ES-I3 (cell line): ENCODE results near the gene PREP.
"Not testable (repeated sequence)": the region's sequence is repeated elsewhere in the genome, so short reads cannot be mapped to it uniquely, and the experiment has no call there.

ENCODE experiments used
- H3K36me3 ChIP-seq: 2 replicates; pipeline ENCODE4 v1.6.1; 2013; ENCODE audit warnings: mild to moderate bottlenecking, low read length, control low read depth, moderate library complexity; ENCODE audit not compliant: insufficient read depth
- H3K4me1 ChIP-seq: 2 replicates; pipeline ENCODE4 v1.6.1; 2013; ENCODE audit warnings: mild to moderate bottlenecking, control low read depth, low read length; ENCODE audit not compliant: insufficient read depth
- H3K9ac ChIP-seq: 2 replicates; pipeline ENCODE4 v1.6.1; 2013; ENCODE audit warnings: low read depth, mild to moderate bottlenecking, low read length, moderate library complexity
- H3K9me3 ChIP-seq: 2 replicates; pipeline ENCODE4 v1.6.1; 2013; ENCODE audit warnings: mild to moderate bottlenecking, low read length, moderate library complexity; ENCODE audit not compliant: control insufficient read depth, insufficient read depth

PREP gene

DNA sequence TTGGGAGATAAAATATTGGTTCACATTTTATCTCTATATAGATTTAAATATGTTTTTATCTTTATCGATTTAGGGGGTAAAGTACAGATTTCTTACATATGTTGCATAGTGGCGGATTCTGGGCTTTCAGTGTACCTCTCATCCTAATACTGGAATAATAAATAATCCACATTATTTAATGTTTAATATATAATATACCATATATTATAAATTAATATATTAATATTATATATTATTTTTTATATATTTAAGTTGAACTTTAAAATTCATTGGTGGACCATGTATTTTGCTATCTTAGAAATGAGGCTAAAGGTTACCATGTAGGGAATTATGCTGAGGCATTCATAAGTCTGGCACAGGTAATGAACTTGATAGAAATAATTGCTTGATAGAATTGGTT lies 133.5 kb downstream of the PREP start:
- Histone ChIP-seq H3K9ac (no peak overlapping the region), H3K9me3 (no peaks in the 10 kb centered on the region), H3K36me3 (no peaks in the 10 kb centered on the region), H3K4me1 (no peaks in the 10 kb centered on the region)

GRCh38 chr6:105263685-105264610 lies 138.9 kb downstream of the PREP start:
- H3K36me3 ChIP-seq, result no peaks in the 10 kb centered on the region
- H3K9me3 ChIP-seq, result no peaks in the 10 kb centered on the region
- H3K9ac ChIP-seq, result no peak overlapping the region
- peaks cover 7% of the 10 kb centered on the region; the same call in 1 of the 2 replicates for H3K4me1 ChIP-seq

DNA sequence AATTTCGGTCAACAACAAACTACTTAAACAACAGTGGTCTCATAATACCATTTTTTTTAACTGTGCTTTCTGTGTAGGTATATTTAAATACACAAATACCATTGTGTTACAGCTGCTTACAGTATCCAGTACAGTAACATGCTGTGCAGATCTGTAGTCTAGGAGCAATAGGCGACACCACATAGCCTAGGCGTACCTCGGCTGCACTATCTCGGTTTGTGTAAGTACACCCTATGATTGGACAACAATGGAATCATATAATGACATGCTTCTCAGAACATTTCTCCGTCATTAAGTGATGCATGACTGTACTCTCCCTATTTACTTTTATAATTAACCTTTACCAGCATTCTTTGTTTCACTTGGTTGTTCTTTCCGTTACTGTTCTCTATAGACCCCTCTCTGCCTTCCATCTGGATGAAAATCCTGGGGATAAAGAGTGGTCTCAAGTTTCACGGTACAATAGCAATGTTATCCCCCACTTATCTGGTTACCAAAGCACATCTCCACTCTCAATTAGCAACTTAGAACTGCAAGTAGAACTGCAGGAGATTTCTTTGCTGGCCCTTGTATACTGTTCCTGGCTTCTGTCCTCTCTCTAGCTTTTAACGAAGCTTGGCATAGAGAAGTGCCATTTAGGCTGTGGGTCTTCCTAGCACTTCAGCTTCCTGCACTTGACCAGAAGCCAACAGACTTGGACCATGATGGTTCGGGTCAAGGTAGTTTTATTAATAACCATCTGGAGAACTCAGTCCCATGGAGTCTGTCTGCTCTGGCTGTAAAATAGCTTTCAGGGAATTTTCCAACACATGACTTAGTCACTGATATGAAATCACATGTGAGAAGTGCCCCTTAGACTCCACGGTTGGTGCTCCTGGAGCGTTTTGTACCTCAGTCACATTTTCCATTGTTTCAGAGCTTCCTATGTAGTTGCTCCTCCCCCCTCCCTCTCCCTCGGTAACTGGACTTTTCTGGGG lies 142.7 kb downstream of the PREP start:
- H3K9me3 ChIP-seq, result no peaks in the 10 kb centered on the region
- H3K4me1 ChIP-seq, result peaks cover 7% of the 10 kb centered on the region; the same call in 1 of the 2 replicates
- no peaks in the 10 kb centered on the region for H3K36me3 ChIP-seq
- H3K9ac ChIP-seq, result no peak overlapping the region

DNA sequence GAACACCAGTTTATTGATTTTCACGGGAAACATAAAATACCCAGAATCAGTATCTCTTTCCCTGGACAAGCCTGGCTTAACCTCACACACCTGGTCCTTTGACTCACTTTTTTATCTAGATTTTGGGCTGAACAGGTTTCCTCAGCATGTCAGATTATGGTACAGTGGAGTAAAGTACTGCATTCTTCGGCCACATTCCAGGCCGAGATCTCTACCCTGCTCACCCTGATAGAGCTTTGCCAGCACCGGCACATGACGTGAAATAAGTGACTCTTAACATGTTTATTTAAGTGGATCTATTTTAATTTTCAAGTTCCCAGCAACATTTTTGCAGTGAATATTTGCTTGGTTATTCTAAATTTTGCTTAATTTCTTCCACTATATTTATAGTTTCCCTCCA lies 144.1 kb downstream of the PREP start:
- H3K9ac ChIP-seq, result no peak overlapping the region
- H3K36me3 ChIP-seq, result no peaks in the 10 kb centered on the region
- no peaks in the 10 kb centered on the region for H3K9me3 ChIP-seq
- H3K4me1 ChIP-seq, result peaks cover 7% of the 10 kb centered on the region; the same call in 1 of the 2 replicates

DNA sequence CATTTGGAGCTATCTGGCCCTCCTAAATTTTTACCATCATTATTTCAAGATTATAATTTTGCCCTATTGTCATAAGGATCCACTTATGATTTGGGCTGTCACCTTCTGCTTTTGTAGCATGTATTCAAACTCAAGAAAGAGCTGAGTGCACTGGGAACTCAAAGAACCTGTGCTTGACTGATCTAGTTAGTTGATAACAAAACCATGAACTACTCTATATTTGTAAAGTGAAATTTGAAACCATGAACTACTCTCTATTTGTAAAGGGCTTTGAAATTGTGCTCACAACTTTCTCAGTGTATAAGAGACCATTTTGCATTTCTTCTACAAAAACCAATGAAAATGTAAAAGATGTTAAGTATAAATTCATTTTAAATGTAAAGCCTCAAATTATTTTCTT lies 145.5 kb downstream of the PREP start:
- H3K4me1 ChIP-seq, result peaks cover 7% of the 10 kb centered on the region; the same call in 1 of the 2 replicates
- H3K9me3 ChIP-seq, result no peaks in the 10 kb centered on the region
- H3K9ac ChIP-seq, result no peak overlapping the region
- no peaks in the 10 kb centered on the region for H3K36me3 ChIP-seq

DNA sequence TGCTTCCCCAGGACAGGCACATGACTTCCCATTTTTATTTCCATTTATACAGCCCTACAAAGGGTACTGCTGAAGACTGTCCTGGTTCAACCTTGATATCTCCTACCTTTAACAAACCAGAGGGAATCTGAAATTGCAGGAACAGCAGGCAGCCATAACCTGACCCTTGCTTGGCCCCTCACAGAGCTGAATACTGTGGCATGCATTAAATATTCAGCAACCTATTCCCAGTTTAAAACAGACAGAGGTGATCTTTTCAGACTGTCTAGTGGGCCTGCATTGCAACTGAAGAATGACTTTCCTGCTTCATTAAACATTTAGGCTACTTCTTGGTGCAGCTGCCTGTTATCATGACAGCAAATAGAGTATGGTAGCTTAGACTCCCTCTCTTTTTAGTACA lies 146.3 kb downstream of the PREP start:
- H3K4me1 ChIP-seq, result peaks cover 7% of the 10 kb centered on the region; the same call in 1 of the 2 replicates
- H3K36me3 ChIP-seq, result no peaks in the 10 kb centered on the region
- no peaks in the 10 kb centered on the region for H3K9me3 ChIP-seq
- no peak overlapping the region for H3K9ac ChIP-seq

DNA sequence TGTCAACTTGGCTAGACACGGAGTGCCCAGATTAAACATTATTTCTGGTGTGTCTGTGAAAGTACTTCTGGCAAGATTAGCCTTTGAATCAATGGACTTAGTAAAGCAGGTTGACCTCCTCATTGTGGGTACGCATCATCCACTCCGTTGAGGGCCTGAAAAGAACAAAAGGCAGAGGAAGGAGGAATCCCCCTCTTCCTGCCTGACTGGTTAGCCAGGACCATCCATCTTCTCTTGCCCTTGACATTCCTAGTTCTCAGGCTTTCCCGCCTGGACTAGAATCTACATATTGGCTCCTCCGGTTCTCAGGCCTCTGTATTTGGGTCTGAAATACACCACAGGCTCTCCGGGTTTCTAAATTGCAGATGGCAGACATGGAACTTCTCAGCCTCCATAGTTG lies 149.1 kb downstream of the PREP start:
- no peaks in the 10 kb centered on the region for H3K4me1 ChIP-seq
- H3K9ac ChIP-seq, result no peak overlapping the region
- no peaks in the 10 kb centered on the region for H3K36me3 ChIP-seq
- no peaks in the 10 kb centered on the region for H3K9me3 ChIP-seq

DNA sequence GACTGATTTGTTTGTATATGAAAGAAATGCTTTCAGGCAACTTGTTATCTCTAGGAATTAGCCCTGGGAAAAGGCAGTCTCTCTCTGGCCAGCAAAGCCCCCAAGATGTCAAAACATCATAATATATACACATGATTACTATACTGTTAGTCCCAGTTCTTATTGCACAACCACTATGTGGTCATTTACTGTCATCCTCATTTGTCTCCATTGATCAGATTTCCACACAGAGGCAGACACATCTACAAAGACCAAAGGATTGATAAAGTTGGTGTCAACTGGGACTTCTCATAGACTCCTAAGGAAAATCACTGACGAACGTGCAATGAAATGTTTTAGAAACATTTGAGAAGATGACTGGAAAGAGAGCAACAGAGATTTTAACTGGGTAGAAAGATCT lies 151.2 kb downstream of the PREP start:
- Histone ChIP-seq H3K36me3 (no peaks in the 10 kb centered on the region), H3K9me3 (no peaks in the 10 kb centered on the region), H3K4me1 (no peaks in the 10 kb centered on the region), H3K9ac (no peak overlapping the region)

DNA sequence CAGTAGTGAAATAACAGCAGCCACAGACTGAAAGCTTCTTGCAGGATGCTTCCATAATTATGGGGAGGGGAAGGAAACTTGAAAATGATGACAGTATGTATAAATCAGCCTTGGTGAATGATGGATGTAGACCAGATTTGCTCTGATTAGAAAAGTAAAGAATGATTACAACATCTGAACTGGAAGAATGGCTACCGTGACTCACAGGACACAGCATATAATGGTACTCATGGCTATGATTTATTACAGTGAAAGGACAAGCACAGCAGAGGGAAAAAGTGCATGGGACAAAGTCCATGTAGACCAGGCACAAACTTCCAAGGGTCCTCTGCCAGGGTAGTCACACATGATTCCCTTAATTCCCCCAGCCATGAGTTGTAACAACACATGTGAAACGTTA lies 152.3 kb downstream of the PREP start:
- H3K36me3 ChIP-seq, result no peaks in the 10 kb centered on the region
- no peaks in the 10 kb centered on the region for H3K4me1 ChIP-seq
- H3K9me3 ChIP-seq, result no peaks in the 10 kb centered on the region
- H3K9ac ChIP-seq, result no peak overlapping the region

DNA sequence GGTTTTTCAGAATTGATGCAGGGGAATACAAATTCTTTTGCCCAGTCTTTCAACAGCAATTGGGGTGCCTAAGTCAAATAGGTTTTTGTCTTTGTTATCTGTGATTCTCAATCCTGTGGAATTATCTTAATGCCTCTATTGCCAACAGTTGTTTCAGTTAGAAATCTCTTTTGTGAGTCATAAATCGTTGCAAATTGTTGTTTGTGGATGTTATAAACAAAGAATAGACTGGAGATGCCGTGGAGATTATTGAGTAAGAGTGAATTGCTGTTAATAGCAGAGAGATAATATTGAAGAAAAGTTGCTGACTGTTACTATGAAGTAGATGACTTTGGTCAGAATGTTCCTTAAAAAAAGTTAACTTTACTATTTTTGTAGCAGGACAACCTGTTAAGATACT lies 159.4 kb downstream of the PREP start:
- H3K9me3 ChIP-seq, result peaks cover 10% of the 10 kb centered on the region; the same call in 1 of the 2 replicates

DNA sequence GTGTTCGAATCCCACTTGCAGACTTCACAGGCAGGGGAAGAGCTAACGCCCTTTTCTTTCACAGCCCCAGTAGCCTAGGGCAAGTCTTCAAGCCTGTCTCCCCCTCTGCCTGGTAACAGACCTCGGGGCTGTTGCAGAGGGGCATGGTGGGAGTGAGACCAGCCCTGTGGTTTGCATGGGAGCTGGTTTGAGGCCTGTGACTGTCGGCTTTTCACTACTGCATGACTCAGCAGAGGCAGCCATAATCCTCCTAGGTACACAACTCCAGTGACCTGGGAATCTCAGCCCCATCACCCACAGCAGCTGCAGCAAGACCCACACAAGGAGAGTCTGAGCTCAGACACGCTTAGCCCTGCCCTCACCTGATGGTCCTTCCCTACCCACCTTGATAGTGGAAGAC lies 167.7 kb downstream of the PREP start:
- Histone ChIP-seq H3K9ac (no peak overlapping the region), H3K4me1 (no peaks in the 10 kb centered on the region), H3K9me3 (no peaks in the 10 kb centered on the region), H3K36me3 (no peaks in the 10 kb centered on the region)

More for the DNA sequence above, 159.4 kb downstream of the PREP start:
- H3K4me1 ChIP-seq, result no peaks in the 10 kb centered on the region
- no peaks in the 10 kb centered on the region for H3K36me3 ChIP-seq
- H3K9ac ChIP-seq, result no peak overlapping the region

DNA sequence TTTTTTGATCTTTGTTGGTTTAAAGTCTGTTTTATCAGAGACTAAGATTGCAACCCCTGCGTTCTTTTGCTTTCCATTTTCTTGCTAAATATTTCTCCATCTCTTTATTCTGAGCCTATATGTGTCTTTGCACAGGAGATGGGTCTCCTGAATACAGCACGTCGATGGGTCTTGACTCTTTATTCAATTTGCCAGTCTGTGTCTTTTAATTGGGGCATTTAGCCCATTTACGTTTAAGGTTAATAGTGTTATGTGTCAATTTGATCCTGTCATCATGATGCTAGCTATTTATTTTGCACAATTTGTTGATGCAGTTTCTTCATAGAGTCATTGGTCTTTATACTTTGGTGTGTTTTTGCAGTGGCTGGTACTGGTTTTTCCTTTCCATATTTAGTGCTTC lies 171.1 kb downstream of the PREP start:
- not testable (repeated sequence) for H3K9ac ChIP-seq, H3K9me3 ChIP-seq, H3K4me1 ChIP-seq, H3K36me3 ChIP-seq
